SKM-1 treated with dmso at 0.1 percent for 144 hours (cell line): ENCODE data around the gene IL4R.
"Not testable (repeated sequence)": the region's sequence is repeated elsewhere in the genome, so short reads cannot be mapped to it uniquely, and the experiment has no call there.

Experiments used
- DNase-seq: peaks from one replicate; lab custom pipeline; 2025; ENCODE audit not compliant: unreplicated experiment; lab: John Stamatoyannopoulos, UW

The IL4R gene

GRCh38 chr16:27377666-27378485 lies 64.1 kb downstream of the IL4R start:
- peak; percentile 55 for DNase-seq

DNA sequence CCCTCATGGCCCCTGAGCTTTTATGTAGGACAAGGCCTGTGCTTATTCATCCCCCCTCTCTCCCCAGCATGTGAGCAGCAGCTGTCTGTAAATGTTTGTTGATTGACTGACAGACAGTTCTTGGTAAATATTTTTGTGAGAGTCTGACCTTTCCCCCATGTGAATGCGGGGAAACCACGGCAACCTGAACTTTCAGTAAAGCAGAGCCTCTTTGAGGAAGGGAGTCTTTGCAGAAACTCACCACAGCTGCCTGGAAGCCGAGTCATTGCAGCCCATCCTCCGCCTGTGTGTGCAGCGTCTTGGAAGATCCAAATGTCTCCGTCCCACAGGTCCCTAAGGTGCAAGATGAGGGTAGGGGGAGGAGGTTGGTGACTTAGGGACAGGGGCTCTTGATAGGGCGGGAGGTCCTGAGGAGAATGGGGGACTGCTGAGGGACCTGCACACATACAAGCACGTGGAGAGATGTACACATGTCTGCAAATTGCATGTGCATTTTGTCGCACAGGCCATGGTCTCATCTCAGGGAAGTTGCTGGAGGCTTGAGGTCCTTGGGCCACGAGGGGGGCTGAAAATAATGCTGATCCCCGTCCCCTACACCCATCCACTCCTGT lies 65.2 kb downstream of the IL4R start:
- peak; percentile 5 for DNase-seq

DNA sequence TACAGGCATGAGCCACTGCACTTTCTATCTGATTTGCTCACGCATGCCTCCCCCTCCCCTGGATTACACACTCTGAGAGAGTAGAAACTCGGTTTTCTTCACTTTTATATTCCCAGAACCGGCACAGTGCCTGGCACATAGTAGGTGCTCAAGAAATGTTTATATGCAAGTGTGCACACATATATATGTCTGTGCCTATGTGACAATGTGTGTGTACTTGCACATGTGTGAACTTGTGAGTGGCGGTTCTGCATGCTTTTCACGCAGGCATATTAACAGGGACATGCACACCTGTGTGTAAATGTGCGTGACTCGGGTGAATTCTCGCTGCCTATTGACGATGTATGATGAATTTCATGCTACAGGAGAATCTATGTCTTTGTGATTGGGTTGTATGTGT lies 66.1 kb downstream of the IL4R start:
- no peak for DNase-seq

- DNase-seq: no peak
These were observed 67.5 kb downstream of the IL4R start for GRCh38 chr16:27381236-27381635.

DNA sequence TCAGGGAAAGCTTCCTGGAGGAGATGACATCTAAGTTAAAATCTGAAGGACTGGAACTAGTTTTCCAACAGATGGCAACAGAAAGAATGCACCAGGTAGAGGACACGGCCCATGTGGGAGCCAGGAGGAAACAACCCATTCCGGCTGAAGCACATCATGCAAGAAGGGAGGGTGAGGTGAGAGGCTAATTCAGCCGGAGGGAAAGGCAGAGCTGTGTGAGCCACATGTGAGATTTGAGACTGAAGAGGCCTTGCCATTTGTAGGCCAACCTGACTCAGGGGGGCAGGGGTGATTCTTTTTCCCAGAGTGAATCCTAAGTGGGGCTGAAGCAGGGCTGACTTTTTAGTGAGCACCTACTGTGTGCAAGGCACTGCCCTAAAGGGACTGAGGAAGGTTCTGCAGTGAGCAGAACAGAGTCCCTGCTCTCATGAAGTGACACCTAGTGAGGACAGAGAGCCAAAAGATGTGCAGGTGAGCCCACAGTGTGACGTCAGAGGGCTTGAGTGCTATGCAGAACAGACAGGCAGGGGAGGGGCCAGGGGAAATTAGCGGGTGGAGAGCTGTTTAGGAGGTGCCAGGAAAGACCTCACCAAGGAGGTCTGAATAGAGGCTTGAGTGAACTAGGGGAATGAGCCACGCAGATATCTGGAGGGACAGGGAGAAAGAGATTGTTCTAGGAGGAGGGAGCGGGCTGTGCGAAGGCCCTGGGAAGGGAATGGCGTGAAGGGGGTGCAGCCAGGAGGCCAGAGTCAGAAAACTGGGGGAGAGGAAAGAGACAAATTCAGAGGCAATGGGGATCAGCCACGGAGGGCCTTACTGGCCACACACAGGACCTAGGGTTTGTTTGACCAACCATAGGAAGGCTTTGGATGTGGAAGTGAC lies 68.4 kb downstream of the IL4R start:
- no peak for DNase-seq

DNA sequence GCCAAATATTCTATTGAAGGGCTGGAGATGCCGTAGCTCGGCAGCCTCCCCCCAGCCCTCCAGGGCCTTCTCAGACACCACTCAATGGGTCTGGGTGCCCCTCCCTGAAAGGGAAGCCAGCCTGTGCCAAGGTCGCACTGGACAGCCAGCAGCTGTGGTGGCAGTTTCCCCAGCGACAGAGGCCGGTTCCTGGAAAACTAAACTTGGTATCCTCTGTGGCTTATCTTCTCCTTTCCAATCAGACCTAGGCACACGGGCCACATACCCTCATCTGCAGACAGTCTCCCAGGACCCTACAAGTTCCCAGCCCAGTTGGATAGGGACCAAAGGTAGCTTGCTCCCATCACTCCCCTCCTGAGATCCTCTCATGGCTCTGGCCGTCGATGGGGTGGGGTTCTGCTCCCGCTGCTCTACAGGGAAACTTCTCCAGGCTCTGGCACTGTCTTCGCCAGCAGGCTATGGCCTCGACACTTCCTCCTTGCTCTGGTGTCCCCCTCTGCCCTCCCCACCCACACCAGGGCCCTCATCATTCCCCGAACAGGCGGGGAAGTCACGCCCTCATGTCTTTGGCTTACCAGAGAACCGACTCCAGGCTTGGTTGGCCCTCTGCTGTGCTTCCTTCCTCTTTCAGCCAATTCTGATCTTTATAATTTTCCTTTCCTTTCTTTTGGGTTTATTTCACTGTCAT lies 69.9 kb downstream of the IL4R start:
- peak; percentile 54 for DNase-seq

GRCh38 chr16:27384425-27384824 lies 70.7 kb downstream of the IL4R start:
- no peak for DNase-seq

DNA sequence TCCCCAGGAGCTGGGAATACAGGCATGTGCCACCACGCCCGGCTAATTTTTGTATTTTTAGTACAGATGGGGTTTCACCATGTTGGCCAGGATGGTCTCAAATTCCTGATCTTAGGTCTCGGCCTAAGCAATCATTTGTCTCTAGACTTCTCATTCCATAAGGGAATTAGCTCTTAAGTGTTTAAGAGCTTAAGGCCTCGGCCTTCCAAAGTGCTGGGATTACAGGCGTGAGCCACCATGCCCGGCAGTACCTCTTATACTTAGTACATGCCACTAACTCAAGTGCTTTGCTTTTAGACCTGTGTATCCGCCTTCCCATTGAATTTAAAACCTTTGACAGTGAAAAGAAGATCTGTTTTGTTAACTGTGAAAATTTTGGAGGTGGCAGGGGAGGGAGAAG lies 71.6 kb downstream of the IL4R start:
- DNase-seq: no peak

DNA sequence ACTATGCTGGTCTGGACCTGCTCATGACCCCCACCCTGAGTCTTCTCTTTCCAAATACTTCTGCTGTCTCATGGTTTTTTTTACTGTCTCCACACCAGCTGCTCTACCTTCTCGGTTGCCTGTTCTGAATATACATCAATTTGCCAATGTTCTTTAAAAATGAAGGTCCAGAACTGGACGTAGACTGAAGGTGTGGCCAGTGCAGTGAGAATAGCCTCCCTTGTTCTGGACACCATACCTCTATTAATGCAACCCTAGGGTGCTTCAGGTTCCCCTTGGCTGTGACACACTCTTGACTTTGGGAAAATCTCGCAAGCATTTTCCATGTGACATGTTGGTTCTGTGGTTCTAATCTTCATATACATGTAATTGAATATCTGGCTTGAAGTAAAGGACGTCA lies 72.9 kb downstream of the IL4R start:
- DNase-seq: no peak

DNA sequence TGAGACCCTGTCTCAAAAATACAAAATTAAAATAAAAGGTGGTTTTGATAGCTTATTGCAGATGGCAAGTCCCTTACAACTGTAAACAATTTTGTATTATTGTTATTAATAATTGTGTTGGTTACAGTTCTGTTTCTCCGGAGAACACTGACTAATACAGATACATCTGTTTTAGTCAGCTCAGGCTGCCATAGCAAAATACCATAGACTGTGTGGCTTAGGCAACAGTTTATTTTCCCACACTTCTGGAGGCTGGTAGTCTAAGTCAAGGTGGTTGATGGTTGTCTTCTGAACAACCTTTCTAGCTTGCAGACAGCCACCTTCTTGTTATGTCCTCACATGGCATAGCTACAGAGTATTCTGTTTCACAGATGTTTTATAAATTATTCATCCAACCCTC lies 74.0 kb downstream of the IL4R start:
- no peak for DNase-seq

DNA sequence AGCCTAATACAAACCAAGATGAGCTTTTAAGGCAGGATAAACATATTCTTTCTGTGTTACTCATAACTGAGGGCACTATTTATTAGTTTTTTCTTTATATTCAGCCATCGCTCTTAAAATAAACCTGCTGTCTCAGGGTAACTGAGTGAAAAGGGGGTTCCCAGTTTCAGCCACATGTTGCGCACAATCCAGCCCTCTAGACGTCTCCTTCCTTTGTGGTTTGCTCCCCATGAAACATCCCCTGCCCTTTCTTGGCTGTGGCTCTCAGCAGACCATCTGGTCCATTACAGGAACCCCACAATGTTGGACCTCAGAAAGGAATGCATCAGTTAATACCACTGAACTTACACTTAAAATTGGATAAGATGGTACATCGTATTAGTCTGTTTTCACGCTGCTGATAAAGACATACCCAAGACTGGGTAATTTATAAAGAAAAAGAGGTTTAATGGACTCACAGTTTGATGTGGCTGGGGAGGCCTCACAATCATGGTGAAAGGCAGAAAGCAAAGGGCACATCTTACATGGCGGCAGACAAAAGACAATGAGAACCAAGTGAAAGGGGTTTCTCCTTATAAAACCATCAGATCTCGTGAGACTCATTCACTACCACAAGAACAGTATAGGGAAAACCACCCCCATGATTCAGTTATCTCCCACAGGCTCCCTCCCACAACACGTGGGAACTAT lies 75.6 kb downstream of the IL4R start:
- no peak for DNase-seq

GRCh38 chr16:27390151-27390550 lies 76.4 kb downstream of the IL4R start:
- DNase-seq: peak; percentile 74

DNA sequence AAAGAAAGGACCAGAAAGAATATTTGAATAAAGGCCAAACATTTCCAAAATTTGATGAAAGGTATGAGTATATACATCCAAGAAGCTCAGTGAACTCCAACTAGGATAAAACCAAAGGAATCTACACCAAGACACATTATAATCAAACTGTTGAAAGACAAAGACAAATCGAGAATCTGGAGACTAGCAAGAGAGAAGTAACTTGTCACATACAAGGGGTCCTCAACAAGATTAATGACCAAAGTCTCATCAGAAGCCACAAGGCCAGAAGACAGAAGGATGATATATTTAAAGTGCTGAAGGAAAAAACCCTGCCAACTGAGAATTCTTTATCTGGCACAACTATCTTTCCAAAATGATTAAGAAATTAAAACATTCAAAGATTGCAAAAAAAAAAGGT lies 78.9 kb downstream of the IL4R start:
- no peak for DNase-seq

DNA sequence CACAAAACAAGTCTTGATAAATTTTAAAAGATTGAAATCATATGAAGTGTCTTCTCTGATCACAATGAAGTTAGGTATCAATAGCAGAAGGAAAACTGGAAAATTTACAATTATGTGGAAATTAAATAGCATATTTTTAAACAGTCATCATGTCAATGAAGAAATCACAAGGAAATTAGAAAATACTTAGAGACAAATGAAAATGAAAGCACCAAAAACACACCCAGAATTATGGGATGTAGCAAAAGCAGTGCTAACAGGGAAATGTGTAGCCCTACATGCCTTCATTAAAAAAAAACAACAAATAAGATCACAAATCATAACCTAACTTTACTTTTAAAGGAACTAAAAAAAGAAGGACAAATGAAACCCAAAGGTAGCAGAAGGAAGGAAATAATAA lies 80.7 kb downstream of the IL4R start:
- no peak for DNase-seq

DNA sequence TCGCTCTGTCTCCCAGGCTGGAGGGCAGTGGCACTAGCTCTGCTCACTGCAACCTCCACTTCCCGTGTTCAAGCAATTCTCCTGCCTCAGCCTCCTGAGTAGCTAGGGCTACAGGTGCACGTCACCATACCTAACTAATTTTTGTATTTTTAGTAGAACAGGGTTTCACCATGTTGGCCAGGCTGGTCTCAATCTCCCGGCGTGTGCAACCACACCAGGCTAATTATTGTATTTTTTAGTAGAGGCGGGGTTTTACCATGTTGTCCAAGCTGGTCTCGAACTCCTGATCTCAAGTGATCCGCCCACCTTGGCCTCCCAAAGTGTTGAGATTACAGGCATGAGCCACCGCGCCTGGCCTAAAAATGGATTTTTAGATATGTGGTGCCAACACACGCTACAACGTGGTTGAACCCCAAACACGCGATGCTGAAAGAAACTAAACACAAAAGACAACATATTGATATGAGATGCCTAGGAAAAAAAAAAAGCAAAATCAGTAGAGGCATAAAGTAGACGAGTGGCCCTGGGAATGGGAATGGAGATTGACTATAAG lies 84.6 kb downstream of the IL4R start:
- not testable (repeated sequence) for DNase-seq

DNA sequence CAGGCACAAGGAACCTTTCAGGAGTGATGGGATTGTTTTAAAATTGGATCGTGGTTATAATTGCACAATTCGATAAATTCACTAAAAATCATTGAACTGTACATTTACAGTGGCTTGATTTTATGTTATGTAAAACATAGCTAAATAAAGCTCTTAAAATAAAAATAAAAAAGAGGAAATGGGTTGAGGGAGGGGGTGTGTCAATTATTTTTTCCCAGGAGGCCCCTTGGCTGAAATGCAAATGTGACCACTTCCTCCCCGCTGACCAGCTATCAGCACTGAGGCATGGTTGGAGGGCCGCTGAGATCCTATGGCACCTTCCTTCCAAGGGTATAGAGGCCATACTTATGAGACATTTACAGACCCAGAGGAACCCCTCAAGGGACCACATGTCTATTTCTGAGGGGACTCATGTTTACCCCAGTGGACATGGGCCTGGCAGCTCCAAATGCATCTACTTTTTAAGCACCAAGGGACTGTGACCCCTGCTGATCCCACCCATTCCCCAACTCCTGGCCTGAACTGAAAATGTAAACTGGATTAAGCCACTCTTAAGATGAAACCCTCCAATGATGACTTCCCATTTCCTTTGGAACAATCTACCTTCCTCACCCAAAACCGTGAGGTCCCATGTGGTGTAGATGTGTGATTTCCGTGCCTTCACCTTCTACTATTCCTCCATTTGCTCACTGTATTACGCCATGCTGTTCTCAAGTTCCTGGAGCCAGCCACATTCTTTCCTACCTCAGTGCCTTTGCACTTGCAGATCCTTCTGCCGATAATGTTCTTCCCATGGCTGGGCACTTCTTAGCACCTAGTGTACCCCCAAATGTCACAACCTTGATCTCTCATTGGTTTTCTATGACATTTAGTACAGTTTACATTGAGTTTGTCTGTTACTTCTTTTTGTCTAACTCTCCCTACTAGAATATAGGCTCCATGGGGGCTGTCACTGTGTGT lies 85.4 kb downstream of the IL4R start:
- peak; percentile 81 for DNase-seq

DNA sequence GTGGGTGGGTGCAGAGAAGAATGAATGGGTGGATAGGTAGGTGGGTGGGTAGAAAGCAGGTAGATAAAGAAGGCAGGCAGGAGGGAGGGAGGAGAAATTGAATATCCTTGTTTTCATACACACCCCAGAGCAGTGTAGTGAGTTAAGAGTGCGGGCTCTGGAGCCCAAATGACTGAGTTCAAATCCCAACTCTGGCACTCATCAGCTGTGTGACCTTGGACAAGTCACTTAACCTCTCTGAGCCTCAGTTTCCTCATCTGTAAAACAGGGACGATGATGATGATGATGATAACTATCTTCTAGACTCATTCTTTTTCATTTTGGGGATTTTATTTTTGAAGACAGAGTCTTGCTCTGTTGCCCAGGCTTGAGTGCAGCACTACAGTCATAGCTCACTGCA lies 86.2 kb downstream of the IL4R start:
- DNase-seq: no peak

DNA sequence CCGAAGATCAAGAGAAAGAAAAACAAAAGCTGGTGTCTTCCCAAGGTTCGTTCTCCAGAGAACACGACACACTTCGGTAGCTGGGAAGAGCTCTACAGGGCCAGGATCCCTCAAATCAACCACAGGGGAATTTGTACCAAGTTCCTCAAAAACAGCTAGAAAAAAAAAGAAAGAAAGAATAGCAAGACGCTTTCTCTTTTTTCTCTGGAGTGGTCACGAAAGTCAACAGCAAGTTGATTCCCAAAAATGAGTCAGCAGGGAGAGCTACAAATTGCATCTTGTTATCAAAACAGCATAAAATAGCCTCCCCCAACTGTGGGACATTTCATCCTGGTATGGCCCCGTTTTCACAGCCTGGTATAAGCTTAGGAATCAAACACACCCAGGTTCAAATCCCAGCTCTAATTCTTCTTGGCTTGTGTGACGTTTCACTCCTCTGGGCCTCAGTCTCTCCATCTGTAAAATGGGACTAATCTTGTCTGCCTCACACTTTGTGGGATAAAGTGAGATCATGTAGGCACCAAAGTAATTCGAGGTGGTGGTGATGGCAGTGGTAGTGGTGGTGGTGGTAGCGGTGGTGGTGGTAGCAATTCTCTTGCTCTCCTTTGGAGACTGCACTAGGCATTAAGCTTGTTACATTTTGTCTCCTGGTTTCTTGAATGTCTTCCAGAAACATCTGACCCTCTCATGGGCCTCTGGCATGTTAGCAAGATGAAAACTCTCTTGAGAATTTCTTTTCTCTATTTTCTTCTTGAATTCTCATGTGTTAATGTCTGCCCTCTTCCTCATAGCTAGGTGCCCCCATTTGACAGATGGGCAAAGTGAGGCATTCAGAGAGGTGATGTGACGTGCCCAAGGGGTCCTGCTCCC lies 87.2 kb downstream of the IL4R start:
- no peak for DNase-seq
